HepG2 (cell line): ENCODE results near the gene SLC25A15. TPM values are rescaled to one million over a fixed set of nuclear protein-coding genes. Genes with fewer than 3 reads are reported as not detected.

ENCODE experiments used
- AKAP8 ChIP-seq: sonication (generic); formaldehyde crosslinking; IDR thresholded peaks from 2 replicates; pipeline ENCODE4 v1.5.1; 2020; ENCODE audit warnings: mild to moderate bottlenecking, missing genetic modification reagents
- ARNTL ChIP-seq: sonication (generic); formaldehyde crosslinking; IDR thresholded peaks from 2 replicates; pipeline ENCODE4 v1.4.0; 2020; ENCODE audit warnings: mild to moderate bottlenecking, missing genetic modification reagents
- ATF2 ChIP-seq: sonication (generic); formaldehyde crosslinking; IDR thresholded peaks from 2 replicates; pipeline ENCODE4 v1.4.0; 2020; ENCODE audit warnings: missing genetic modification reagents
- CHCHD3 ChIP-seq: sonication (generic); formaldehyde crosslinking; IDR thresholded peaks from 2 replicates; pipeline ENCODE4 v1.8.0; 2022; ENCODE audit warnings: mild to moderate bottlenecking, missing genetic modification reagents, moderate library complexity
- ETV6 ChIP-seq: sonication (generic); formaldehyde crosslinking; conservative IDR thresholded peaks from 2 replicates; pipeline ENCODE4 v1.4.0; 2020; ENCODE audit warnings: missing genetic modification reagents
- JUND ChIP-seq: sonication (generic); formaldehyde crosslinking; IDR thresholded peaks from 2 replicates; pipeline ENCODE4 v1.8.0; 2022; ENCODE audit warnings: mild to moderate bottlenecking, missing genetic modification reagents
- MYC ChIP-seq: sonication (generic); formaldehyde crosslinking; IDR thresholded peaks from 2 replicates; pipeline ENCODE4 v1.9.0; 2021; ENCODE audit warnings: missing genetic modification reagents, borderline replicate concordance
- NFYC ChIP-seq: IDR thresholded peaks from 2 replicates; pipeline ENCODE4 v1.6.1; 2016; ENCODE audit warnings: missing genetic modification reagents, missing compliant biosample characterization
- POLR2A ChIP-seq, 2 experiments: IDR thresholded peaks; 2 replicates each; pipeline ENCODE4 v1.6.1; 2011; ENCODE audit warnings: low read depth in 2 of 2, low read length in 2 of 2, mild to moderate bottlenecking in 1 of 2, moderate library complexity in 1 of 2; ENCODE audit not compliant: insufficient read depth in 1 of 2
- PRDM4 ChIP-seq: sonication (generic); formaldehyde crosslinking; IDR thresholded peaks from 2 replicates; pipeline ENCODE4 v1.9.0; 2021; ENCODE audit warnings: missing genetic modification reagents, borderline replicate concordance
- RAD51 ChIP-seq: fragments of 450-650 bp; IDR thresholded peaks from 2 replicates; pipeline ENCODE4 v1.6.1; 2016; ENCODE audit warnings: borderline replicate concordance
- RARA ChIP-seq: IDR thresholded peaks from 2 replicates; pipeline ENCODE4 v1.6.1; 2016; ENCODE audit warnings: missing genetic modification reagents, missing compliant biosample characterization
- RBM39 ChIP-seq: fragments of 200-400 bp; formaldehyde crosslinking; IDR thresholded peaks from one replicate; pipeline ENCODE4 v1.6.1; 2018; ENCODE audit warnings: antibody characterized with exemption, mild to moderate bottlenecking, low read depth, low read length; ENCODE audit not compliant: poor library complexity, severe bottlenecking
- RNF2 ChIP-seq: fragments of 450-650 bp; conservative IDR thresholded peaks from 2 replicates; pipeline ENCODE4 v1.6.1; 2016; ENCODE audit warnings: low read depth
- SIN3A ChIP-seq: IDR thresholded peaks from 2 replicates; pipeline ENCODE4 v1.6.1; 2011; ENCODE audit warnings: low read depth, mild to moderate bottlenecking, control low read depth, low read length, borderline replicate concordance
- TMF1 ChIP-seq: sonication (generic); formaldehyde crosslinking; IDR thresholded peaks from 2 replicates; pipeline ENCODE4 v1.8.1; 2022; ENCODE audit warnings: low read depth, missing genetic modification reagents
- TP53 ChIP-seq: sonication (generic); formaldehyde crosslinking; conservative IDR thresholded peaks from 2 replicates; pipeline ENCODE4 v1.4.0; 2020; ENCODE audit warnings: missing genetic modification reagents
- ZFP36 ChIP-seq: fragments of 150-350 bp; IDR thresholded peaks from 2 replicates; pipeline ENCODE4 v1.6.1; 2018; ENCODE audit warnings: borderline replicate concordance, low read length, low read depth; ENCODE audit not compliant: partially characterized antibody
- ZNF124 ChIP-seq: sonication (generic); formaldehyde crosslinking; IDR thresholded peaks from 2 replicates; pipeline ENCODE4 v1.4.0; 2020; ENCODE audit warnings: missing genetic modification reagents
- ZNF20 ChIP-seq: sonication (generic); formaldehyde crosslinking; IDR thresholded peaks from 2 replicates; pipeline ENCODE4 v1.4.0; 2020; ENCODE audit warnings: mild to moderate bottlenecking, moderate library complexity, missing genetic modification reagents
- ZNF207 ChIP-seq: fragments of 450-650 bp; IDR thresholded peaks from 2 replicates; pipeline ENCODE4 v1.6.1; 2016; ENCODE audit warnings: antibody characterized with exemption, borderline replicate concordance
- ZNF496 ChIP-seq: sonication (generic); formaldehyde crosslinking; IDR thresholded peaks from 2 replicates; pipeline ENCODE4 v1.8.1; 2023; ENCODE audit warnings: mild to moderate bottlenecking, moderate library complexity, missing genetic modification reagents; ENCODE audit not compliant: insufficient replicate concordance
- ZSCAN9 ChIP-seq: IDR thresholded peaks from 2 replicates; pipeline ENCODE4 v1.6.1; 2016; ENCODE audit warnings: borderline replicate concordance
- polyA plus RNA-seq, 8 experiments: library from polyadenylated mRNA; depleted of rRNA in 3 of 8; stranded (reverse) in 7 of 8; unstranded in 1 of 8; fragments of >200 nt; fragmentation: Illumina TruSeq in 4 of 8; extraction: Trizol in 4 of 8; gene quantifications; 2 replicates each; pipeline versions ENCODE4 v1.2.1 to v1.2.3, GENCODE V29; 2011 to 2016; ENCODE audit warnings: low read depth in 4 of 8, missing spikeins in 1 of 8, mixed read lengths in 1 of 8; ENCODE audit not compliant: insufficient read depth in 1 of 8
- total RNA-seq, 5 experiments: library from RNA; depleted of rRNA; stranded (reverse); fragments of >200 nt; fragmentation: Illumina TruSeq; extraction: Trizol; gene quantifications; 2 replicates each; pipeline ENCODE4 v1.2.3, GENCODE V29; 2016; ENCODE audit warnings: low read depth in 1 of 5
- TF ChIP-seq, protein P1 (sequence below): sonication (generic); formaldehyde crosslinking; IDR thresholded peaks from 2 replicates; pipeline ENCODE4 v1.5.1; 2020; ENCODE audit warnings: missing genetic modification reagents, mild to moderate bottlenecking, borderline replicate concordance
- TF ChIP-seq, protein P2 (sequence below): sonication (generic); formaldehyde crosslinking; IDR thresholded peaks from 2 replicates; pipeline ENCODE4 v1.8.0; 2022; ENCODE audit warnings: missing genetic modification reagents, mild to moderate bottlenecking, borderline replicate concordance

Gene SLC25A15
- total and polyA plus RNA-seq, 2 of the 13 experiments (the other 11 are each of a cell fraction or from before 2014, with no cell fraction given), result 17.3 to 39.1 TPM

GRCh38 chr13:40786568-40786996 is 2.8 kb upstream of the SLC25A15 start (continued):
- TF ChIP-seq PRDM4 (CRISPR knock-in tag), result no peak
- peak; percentile 92 for TF ChIP-seq RARA (CRISPR knock-in tag)
- TF ChIP-seq ZNF124, result no peak
- TF ChIP-seq ZSCAN9, result peak; percentile 62; the same call in 1 of the 2 replicates
- TF ChIP-seq ZNF20 (CRISPR knock-in tag), result no peak
- peak; percentile 39; the same call in 1 of the 2 replicates for TF ChIP-seq ARNTL (CRISPR knock-in tag)
- peak; percentile 53; the same call in 1 of the 2 replicates for TF ChIP-seq SIN3A
- no peak for TF ChIP-seq ZFP36
- no peak; the same call in 1 of the 2 replicates for TF ChIP-seq MYC (CRISPR knock-in tag)
- no peak for TF ChIP-seq ETV6 (CRISPR knock-in tag)
- TF ChIP-seq AKAP8, result no peak
- no peak for TF ChIP-seq CHCHD3 (CRISPR knock-in tag)
- TF ChIP-seq ATF2 (CRISPR knock-in tag), result no peak; the same call in 1 of the 2 replicates
- no peak for TF ChIP-seq RBM39
- peak; percentile 92 for TF ChIP-seq JUND (CRISPR knock-in tag)
- no peak for TF ChIP-seq TMF1 (CRISPR knock-in tag)
- peak; percentile 58 to 61; a peak in 3 of 4 replicates for TF ChIP-seq POLR2A (IDR thresholded peaks at IDR 0.05; ENCODE audit: insufficient read depth in 1 of 2, low read depth in 2 of 2, low read length in 2 of 2)
- no peak for TF ChIP-seq TP53
- no peak for TF ChIP-seq ZNF207
- TF ChIP-seq, protein P1, sequence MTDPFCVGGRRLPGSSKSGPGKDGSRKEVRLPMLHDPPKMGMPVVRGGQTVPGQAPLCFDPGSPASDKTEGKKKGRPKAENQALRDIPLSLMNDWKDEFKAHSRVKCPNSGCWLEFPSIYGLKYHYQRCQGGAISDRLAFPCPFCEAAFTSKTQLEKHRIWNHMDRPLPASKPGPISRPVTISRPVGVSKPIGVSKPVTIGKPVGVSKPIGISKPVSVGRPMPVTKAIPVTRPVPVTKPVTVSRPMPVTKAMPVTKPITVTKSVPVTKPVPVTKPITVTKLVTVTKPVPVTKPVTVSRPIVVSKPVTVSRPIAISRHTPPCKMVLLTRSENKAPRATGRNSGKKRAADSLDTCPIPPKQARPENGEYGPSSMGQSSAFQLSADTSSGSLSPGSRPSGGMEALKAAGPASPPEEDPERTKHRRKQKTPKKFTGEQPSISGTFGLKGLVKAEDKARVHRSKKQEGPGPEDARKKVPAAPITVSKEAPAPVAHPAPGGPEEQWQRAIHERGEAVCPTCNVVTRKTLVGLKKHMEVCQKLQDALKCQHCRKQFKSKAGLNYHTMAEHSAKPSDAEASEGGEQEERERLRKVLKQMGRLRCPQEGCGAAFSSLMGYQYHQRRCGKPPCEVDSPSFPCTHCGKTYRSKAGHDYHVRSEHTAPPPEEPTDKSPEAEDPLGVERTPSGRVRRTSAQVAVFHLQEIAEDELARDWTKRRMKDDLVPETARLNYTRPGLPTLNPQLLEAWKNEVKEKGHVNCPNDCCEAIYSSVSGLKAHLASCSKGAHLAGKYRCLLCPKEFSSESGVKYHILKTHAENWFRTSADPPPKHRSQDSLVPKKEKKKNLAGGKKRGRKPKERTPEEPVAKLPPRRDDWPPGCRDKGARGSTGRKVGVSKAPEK (CRISPR knock-in tag), result no peak
- TF ChIP-seq ZNF496 (CRISPR knock-in tag), result no peak
- no peak for TF ChIP-seq NFYC (CRISPR knock-in tag)
- TF ChIP-seq RAD51, result no peak
- TF ChIP-seq RNF2, result no peak
- TF ChIP-seq, protein P2, sequence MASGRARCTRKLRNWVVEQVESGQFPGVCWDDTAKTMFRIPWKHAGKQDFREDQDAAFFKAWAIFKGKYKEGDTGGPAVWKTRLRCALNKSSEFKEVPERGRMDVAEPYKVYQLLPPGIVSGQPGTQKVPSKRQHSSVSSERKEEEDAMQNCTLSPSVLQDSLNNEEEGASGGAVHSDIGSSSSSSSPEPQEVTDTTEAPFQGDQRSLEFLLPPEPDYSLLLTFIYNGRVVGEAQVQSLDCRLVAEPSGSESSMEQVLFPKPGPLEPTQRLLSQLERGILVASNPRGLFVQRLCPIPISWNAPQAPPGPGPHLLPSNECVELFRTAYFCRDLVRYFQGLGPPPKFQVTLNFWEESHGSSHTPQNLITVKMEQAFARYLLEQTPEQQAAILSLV, result no peak
